Hematopoietic multipotent progenitor cell (in vitro differentiated cells): ENCODE data around the gene MAN2A2. TPM values are rescaled to one million over a fixed set of nuclear protein-coding genes. Genes with fewer than 3 reads are reported as not detected.
A peak's percentile ranks its signal among the peaks of the same experiment; 100 is the strongest.
"Not testable (repeated sequence)": the region's sequence is repeated elsewhere in the genome, so short reads cannot be mapped to it uniquely, and the experiment has no call there.

ENCODE experiments used
- DNase-seq, 3 donors: peaks; one replicate each; pipeline ENCODE4 v3.0.0-alpha.2; 2011 to 2015; ENCODE audit warnings: low read depth in 2 of 3, low spot score in 2 of 3
- total RNA-seq: library from RNA; depleted of rRNA; stranded (reverse); fragments of >200 nt; gene quantifications from one replicate; pipeline ENCODE4 v1.2.3, GENCODE V29; 2012

The MAN2A2 gene
- total RNA-seq, 1 donor: 224 TPM

- DNase-seq: peak; percentile 64 to 75 (median 74)
Measured at GRCh38 chr15:90902040-90902839, 862 bp upstream of the MAN2A2 start.

- peak in 1 of 3 donors; percentile 10 for DNase-seq
Measured at GRCh38 chr15:90903733-90904536, 833 bp downstream of the MAN2A2 start.

- no peak for DNase-seq
Measured at GRCh38 chr15:90904746-90905145, 1.6 kb downstream of the MAN2A2 start.

DNA sequence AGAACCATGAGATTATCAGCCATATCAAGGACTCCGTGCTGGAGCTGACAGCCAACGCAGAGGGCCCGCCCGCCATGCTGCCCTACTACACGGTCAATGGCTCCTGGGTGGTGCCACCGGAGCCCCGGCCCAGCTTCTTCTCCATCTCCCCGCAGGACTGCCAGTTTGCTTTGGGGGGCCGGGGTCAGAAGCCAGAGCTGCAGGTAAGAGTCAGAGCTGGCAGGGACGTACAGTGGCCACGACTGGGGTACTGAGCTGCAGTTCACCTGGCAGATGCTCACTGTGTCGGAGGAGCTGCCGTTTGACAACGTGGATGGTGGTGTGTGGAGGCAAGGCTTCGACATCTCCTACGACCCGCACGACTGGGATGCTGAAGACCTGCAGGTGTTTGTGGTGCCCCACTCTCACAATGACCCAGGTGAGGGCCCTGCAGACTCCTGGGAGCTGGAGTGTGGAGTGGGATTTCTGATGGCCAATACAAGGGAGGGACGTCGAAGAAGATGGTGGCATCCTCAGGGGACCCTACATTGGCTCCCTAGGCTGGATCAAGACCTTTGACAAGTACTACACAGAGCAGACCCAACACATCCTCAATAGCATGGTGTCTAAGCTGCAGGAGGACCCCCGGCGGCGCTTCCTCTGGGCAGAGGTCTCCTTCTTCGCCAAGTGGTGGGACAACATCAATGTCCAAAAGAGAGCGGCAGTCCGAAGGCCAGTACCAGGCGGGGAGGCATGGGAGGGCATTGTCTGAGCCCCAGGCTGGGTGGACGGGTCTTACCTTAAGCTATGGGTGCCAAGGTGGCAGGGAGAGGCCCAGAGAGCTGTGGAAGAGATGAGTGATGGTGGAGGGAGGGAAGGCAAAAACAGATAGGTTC is 2.4 kb downstream of the MAN2A2 start:
- no peak for DNase-seq

- no peak for DNase-seq
Measured at GRCh38 chr15:90906181-90906849, 3.2 kb downstream of the MAN2A2 start.

GRCh38 chr15:90907051-90907660 is 4.1 kb downstream of the MAN2A2 start:
- no peak for DNase-seq

DNA sequence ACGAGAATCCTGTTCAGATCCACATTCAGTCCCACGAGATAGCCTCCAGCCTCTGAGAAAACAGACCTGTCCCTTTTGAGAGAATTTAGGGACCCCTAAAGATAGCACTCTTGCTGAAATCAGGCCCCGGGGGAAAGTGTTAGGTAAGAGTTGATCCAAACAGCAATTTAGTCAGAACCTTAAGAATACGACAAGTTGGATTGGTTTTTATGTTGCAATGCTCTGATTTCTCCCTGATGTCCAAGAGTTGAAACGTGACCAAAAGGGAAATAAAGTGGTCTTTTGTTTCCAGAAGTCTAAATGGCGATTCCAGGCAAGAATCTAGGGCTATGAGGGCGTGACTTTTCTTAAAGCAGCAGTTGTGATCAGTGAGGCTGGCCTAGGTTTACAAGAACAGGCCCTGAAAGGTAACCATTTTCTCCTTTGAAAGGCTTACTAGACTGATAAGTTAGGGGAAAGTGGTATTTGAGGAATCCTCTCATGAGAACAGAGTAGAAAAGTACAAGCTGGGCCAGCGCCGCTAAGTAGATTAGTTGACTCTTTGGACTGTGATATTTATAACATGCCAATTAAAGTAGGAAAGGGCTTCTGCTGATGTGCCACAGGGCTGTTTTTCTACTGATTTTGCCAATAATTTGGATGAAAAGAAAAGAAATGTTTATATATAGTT is 4.9 kb downstream of the MAN2A2 start:
- no peak for DNase-seq

DNA sequence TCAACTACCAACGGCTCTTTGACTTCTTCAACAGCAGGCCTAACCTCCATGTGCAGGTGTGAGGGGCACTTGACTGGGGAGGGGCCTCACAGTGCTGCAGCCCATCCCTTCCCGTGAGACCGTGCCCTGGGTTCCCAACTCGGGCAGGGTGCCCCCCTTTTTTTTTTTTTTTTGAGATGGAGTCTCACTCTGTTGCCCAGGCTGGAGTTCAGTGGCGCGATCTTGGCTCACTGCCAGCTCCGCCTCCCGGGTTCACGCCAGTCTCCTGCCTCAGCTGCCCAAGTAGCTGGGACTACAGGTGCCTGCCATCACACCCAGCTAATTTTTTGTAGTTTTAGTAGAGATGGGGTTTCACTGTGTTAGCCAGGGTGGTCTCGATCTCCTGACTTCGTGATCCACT is 6.3 kb downstream of the MAN2A2 start:
- not testable (repeated sequence) for DNase-seq

GRCh38 chr15:90909976-90910375 is 6.9 kb downstream of the MAN2A2 start:
- DNase-seq: no peak

- no peak for DNase-seq
Measured at GRCh38 chr15:90910441-90911301, 7.6 kb downstream of the MAN2A2 start.

GRCh38 chr15:90911302-90911623 is 8.2 kb downstream of the MAN2A2 start:
- no peak for DNase-seq

- DNase-seq: no peak
Measured at GRCh38 chr15:90911906-90912769, 9.0 kb downstream of the MAN2A2 start.

DNA sequence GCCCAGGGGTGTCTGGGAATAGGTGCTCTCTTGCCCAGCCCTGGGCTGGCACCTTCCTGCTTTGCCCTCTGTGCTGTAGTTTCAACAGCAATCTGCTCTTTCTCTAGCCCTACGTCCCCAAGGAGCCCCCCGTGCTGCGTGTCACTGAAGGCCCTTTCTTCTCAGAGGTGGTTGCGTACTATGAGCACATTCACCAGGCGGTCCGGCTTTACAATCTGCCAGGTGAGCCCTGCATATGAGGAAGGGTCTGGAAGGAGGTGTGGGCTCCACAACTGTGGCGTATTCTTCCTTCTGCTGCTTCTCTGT is 9.6 kb downstream of the MAN2A2 start:
- no peak for DNase-seq

DNA sequence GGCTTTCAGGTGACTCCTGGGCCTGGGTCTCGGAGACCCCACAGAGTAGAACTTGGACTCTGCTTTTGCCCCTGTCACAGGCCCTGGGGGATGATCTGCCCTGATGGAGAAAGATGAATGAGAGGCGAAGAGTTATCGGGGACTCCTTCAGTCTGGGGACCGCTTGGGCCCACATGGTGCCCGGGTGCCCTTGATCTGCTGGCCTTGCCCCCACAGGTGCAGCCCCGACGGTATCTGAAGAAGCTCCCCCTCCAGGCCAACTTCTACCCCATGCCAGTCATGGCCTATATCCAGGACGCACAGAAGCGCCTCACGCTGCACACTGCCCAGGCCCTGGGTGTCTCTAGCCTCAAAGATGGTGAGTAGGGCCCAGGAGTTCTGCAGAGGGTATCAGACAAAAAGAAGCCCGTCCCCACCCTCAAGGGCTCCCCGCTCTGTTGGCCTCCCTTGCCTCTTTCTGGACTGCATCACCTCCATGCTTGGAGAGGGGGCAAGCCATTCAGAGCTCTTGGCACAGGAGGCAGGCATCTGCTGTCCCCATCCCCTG is 10.4 kb downstream of the MAN2A2 start:
- no peak for DNase-seq

DNA sequence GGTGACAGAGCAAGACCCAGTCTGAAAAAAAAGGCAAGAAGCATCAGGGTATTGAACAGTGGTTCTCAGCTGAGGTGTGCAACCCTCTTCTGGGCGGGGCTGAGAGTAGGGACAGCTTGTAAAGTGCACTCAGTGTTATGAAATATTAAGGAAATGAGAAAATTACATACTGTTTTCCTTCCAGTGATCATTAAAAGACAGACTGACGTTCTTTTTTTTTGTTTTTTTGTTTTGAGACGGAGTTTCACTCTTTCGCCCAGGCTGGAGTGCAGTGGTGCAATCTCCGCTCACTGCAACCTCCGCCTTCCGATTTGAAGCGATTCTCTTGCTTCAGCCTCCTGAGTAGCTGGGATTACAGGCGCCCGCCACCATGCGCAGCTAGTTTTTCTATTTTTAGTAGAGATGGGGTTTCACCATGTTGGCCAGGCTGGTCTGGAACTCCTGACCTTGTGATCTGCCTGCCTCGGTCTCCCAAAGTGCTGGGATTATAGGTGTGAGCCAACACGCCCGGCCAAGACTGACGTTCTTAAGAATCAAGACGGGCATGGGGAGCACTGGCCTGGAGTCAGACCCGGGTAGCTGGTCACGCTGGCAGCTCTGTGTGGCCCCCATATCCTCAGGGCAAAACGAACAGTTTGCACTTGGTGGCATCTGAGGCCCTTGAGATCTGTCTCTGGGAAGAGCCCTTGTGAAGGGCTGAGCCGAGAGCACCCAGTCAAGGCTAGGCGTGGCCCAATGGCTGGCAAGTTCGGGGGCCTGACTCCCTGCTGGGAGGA is 11.4 kb downstream of the MAN2A2 start:
- no peak for DNase-seq

- peak in 1 of 3 donors; percentile 36 for DNase-seq
Measured at GRCh38 chr15:90915216-90915807, 12.2 kb downstream of the MAN2A2 start.
